Trophoblast cell (in vitro differentiated cells and primary cell): ENCODE measurements around the gene MAN1C1.

Source experiments
- DNase-seq, 2 donors: peaks; one replicate each; pipeline ENCODE4 v3.0.0-alpha.2; 2016
- H2AFZ ChIP-seq: 2 replicates; pipeline ENCODE4 v1.6.1; 2013; ENCODE audit warnings: low read length, moderate library complexity, mild to moderate bottlenecking; ENCODE audit not compliant: insufficient read depth, poor library complexity
- H2AK5ac ChIP-seq: 2 replicates; pipeline ENCODE4 v1.6.1; 2013; ENCODE audit warnings: mild to moderate bottlenecking, low read length
- H2BK120ac ChIP-seq: 2 replicates; pipeline ENCODE4 v1.6.1; 2013; ENCODE audit warnings: low read length, mild to moderate bottlenecking, moderate library complexity; ENCODE audit not compliant: insufficient read depth, poor library complexity
- H2BK12ac ChIP-seq: 2 replicates; pipeline ENCODE4 v1.6.1; 2013; ENCODE audit warnings: mild to moderate bottlenecking, low read length, moderate library complexity
- H2BK5ac ChIP-seq: 2 replicates; pipeline ENCODE4 v1.6.1; 2013; ENCODE audit warnings: low read length, low read depth, moderate library complexity, mild to moderate bottlenecking; ENCODE audit not compliant: poor library complexity
- H3K14ac ChIP-seq: 2 replicates; pipeline ENCODE4 v1.6.1; 2013; ENCODE audit warnings: mild to moderate bottlenecking, low read length
- H3K18ac ChIP-seq: 2 replicates; pipeline ENCODE4 v1.6.1; 2013; ENCODE audit warnings: mild to moderate bottlenecking, low read length
- H3K23ac ChIP-seq: 2 replicates; pipeline ENCODE4 v1.6.1; 2013; ENCODE audit warnings: low read length
- H3K27ac ChIP-seq: 2 replicates; pipeline ENCODE4 v1.5.1; 2013; ENCODE audit warnings: low read depth, mild to moderate bottlenecking, inconsistent platforms, low read length, moderate library complexity
- H3K27me3 ChIP-seq: 2 replicates; pipeline ENCODE4 v1.6.1; 2013; ENCODE audit warnings: inconsistent platforms, mild to moderate bottlenecking, low read length, moderate library complexity; ENCODE audit not compliant: insufficient read depth
- H3K36me3 ChIP-seq, 2 experiments: 1 replicate in 1 of 2; 2 replicates in 1 of 2; pipeline ENCODE4 v1.6.1; 2013; ENCODE audit warnings: low read length in 2 of 2, mild to moderate bottlenecking in 2 of 2, moderate library complexity in 1 of 2; ENCODE audit not compliant: insufficient read depth in 2 of 2, control insufficient read depth in 1 of 2
- H3K4ac ChIP-seq: 2 replicates; pipeline ENCODE4 v1.6.1; 2013; ENCODE audit warnings: low read depth, mild to moderate bottlenecking, low read length, moderate library complexity
- H3K4me1 ChIP-seq, 2 experiments: 1 replicate in 1 of 2; 2 replicates in 1 of 2; pipeline ENCODE4 v1.6.1; 2013; ENCODE audit warnings: low read length in 2 of 2, mild to moderate bottlenecking in 2 of 2, moderate library complexity in 1 of 2; ENCODE audit not compliant: insufficient read depth in 2 of 2, control insufficient read depth in 1 of 2
- H3K4me2 ChIP-seq: 2 replicates; pipeline ENCODE4 v1.6.1; 2013; ENCODE audit warnings: inconsistent platforms, mild to moderate bottlenecking, low read length, moderate library complexity
- H3K4me3 ChIP-seq: 2 replicates; pipeline ENCODE4 v1.5.1; 2013; ENCODE audit warnings: mild to moderate bottlenecking, low read depth, low read length, inconsistent platforms
- H3K79me1 ChIP-seq: one replicate; pipeline ENCODE4 v1.6.1; 2013; ENCODE audit warnings: low read length
- H3K79me2 ChIP-seq: 2 replicates; pipeline ENCODE4 v1.6.1; 2013; ENCODE audit warnings: low read length, mild to moderate bottlenecking; ENCODE audit not compliant: control insufficient read depth, insufficient read depth, poor library complexity
- H3K9ac ChIP-seq: 2 replicates; pipeline ENCODE4 v1.6.1; 2013; ENCODE audit warnings: mild to moderate bottlenecking, low read length
- H3K9me3 ChIP-seq: 2 replicates; pipeline ENCODE4 v1.6.1; 2013; ENCODE audit warnings: low read depth, mild to moderate bottlenecking, control low read depth, inconsistent platforms, low read length; ENCODE audit not compliant: insufficient read depth
- H4K12ac ChIP-seq: 2 replicates; pipeline ENCODE4 v1.6.1; 2013; ENCODE audit warnings: low read depth, mild to moderate bottlenecking, low read length, moderate library complexity
- H4K8ac ChIP-seq: 2 replicates; pipeline ENCODE4 v1.6.1; 2013; ENCODE audit warnings: low read depth, mild to moderate bottlenecking, low read length, moderate library complexity
- H4K91ac ChIP-seq: one replicate; pipeline ENCODE4 v1.6.1; 2013; ENCODE audit warnings: low read depth, mild to moderate bottlenecking, low read length, moderate library complexity
- WGBS: extraction: QIAGEN DNeasy Blood & Tissue Kit; methylation state at CpG from one replicate; pipeline ENCODE4 v1.1.7; 2013; ENCODE audit warnings: missing lambda C conversion rate; ENCODE audit not compliant: insufficient read length, insufficient coverage; ENCODE audit errors: extremely low coverage; 5-methylcytosine and 5-hydroxymethylcytosine counted together

The MAN1C1 gene

GRCh38 chr1:25677193-25677773, 60.7 kb downstream of the MAN1C1 start:
- Histone ChIP-seq H3K9ac (no peak overlapping the region), H2AK5ac (no peak overlapping the region), H3K4me2 (no peak overlapping the region), H3K14ac (no peak overlapping the region), H3K79me1 (no peaks in the 10 kb centered on the region), H2AFZ (no peak overlapping the region), H3K27ac (no peak overlapping the region), H2BK5ac (no peak overlapping the region), H3K9me3 (no peaks in the 10 kb centered on the region), H3K23ac (no peak overlapping the region), H3K4ac (no peak overlapping the region), H4K8ac (no peak overlapping the region), H4K12ac (no peak overlapping the region), H2BK120ac (no peak overlapping the region), H3K18ac (no peak overlapping the region), H3K4me1 (no peaks in the 10 kb centered on the region), H3K36me3 (no peaks in the 10 kb centered on the region), H2BK12ac (no peak overlapping the region), H3K27me3 (no peaks in the 10 kb centered on the region), H4K91ac (no peak overlapping the region), H3K4me3 (no peak overlapping the region), H3K79me2 (no peaks in the 10 kb centered on the region)
- DNase-seq, result no peak
- WGBS, result no CpG with 5 or more reads among the region's 6 CpGs

GRCh38 chr1:25679171-25679570, 62.6 kb downstream of the MAN1C1 start:
- Histone ChIP-seq H3K18ac (no peak overlapping the region), H3K9me3 (no peaks in the 10 kb centered on the region), H2AK5ac (no peak overlapping the region), H3K4me2 (no peak overlapping the region), H3K9ac (no peak overlapping the region), H2BK120ac (no peak overlapping the region), H3K4ac (no peak overlapping the region), H2BK12ac (no peak overlapping the region), H3K4me3 (no peak overlapping the region), H3K36me3 (no peaks in the 10 kb centered on the region), H4K91ac (no peak overlapping the region), H3K27ac (no peak overlapping the region), H3K79me2 (no peaks in the 10 kb centered on the region), H3K4me1 (no peaks in the 10 kb centered on the region), H3K79me1 (no peaks in the 10 kb centered on the region), H4K8ac (no peak overlapping the region), H3K27me3 (no peaks in the 10 kb centered on the region), H2AFZ (no peak overlapping the region), H3K23ac (no peak overlapping the region), H2BK5ac (no peak overlapping the region), H4K12ac (no peak overlapping the region), H3K14ac (no peak overlapping the region)
- WGBS, result no CpG with 5 or more reads among the region's 2 CpGs
- DNase-seq, result no peak

- no peak overlapping the region for H4K8ac ChIP-seq
- H2AFZ ChIP-seq, result no peak overlapping the region
- no peak overlapping the region for H3K4ac ChIP-seq
- no peak overlapping the region for H3K9ac ChIP-seq
- H3K79me2 ChIP-seq, result no peaks in the 10 kb centered on the region
- no CpG with 5 or more reads among the region's 4 CpGs for WGBS
- H3K4me1 ChIP-seq, result no peaks in the 10 kb centered on the region
- no peak overlapping the region for H2BK120ac ChIP-seq
- H3K4me3 ChIP-seq, result no peak overlapping the region
- DNase-seq, result no peak
- no peaks in the 10 kb centered on the region for H3K9me3 ChIP-seq
- no peak overlapping the region for H2BK12ac ChIP-seq
- H3K4me2 ChIP-seq, result no peak overlapping the region
- H4K91ac ChIP-seq, result no peak overlapping the region
- H3K14ac ChIP-seq, result no peak overlapping the region
- H2BK5ac ChIP-seq, result no peak overlapping the region
- no peak overlapping the region for H4K12ac ChIP-seq
- no peak overlapping the region for H3K18ac ChIP-seq
- H3K27me3 ChIP-seq, result no peaks in the 10 kb centered on the region
- H3K36me3 ChIP-seq, result no peaks in the 10 kb centered on the region
- no peak overlapping the region for H3K23ac ChIP-seq
- H2AK5ac ChIP-seq, result no peak overlapping the region
- H3K27ac ChIP-seq, result no peak overlapping the region
- no peaks in the 10 kb centered on the region for H3K79me1 ChIP-seq
Observed at GRCh38 chr1:25680701-25681100, 64.1 kb downstream of the MAN1C1 start.

- Histone ChIP-seq H3K4ac (no peak overlapping the region), H3K27ac (no peak overlapping the region), H3K4me2 (no peak overlapping the region), H3K36me3 (no peaks in the 10 kb centered on the region), H3K14ac (no peak overlapping the region), H3K18ac (no peak overlapping the region), H2BK120ac (no peak overlapping the region), H2BK5ac (no peak overlapping the region), H4K91ac (no peak overlapping the region), H3K9me3 (no peaks in the 10 kb centered on the region), H3K9ac (no peak overlapping the region), H2AFZ (no peak overlapping the region), H3K79me1 (no peaks in the 10 kb centered on the region), H2AK5ac (no peak overlapping the region), H3K23ac (no peak overlapping the region), H3K27me3 (no peaks in the 10 kb centered on the region), H2BK12ac (no peak overlapping the region), H3K4me1 (no peaks in the 10 kb centered on the region), H4K12ac (no peak overlapping the region), H4K8ac (no peak overlapping the region), H3K79me2 (no peaks in the 10 kb centered on the region), H3K4me3 (no peak overlapping the region)
- WGBS, result no CpG with 5 or more reads among the region's 6 CpGs
- no peak for DNase-seq
Observed at GRCh38 chr1:25682059-25682601, 65.5 kb downstream of the MAN1C1 start.
